GM10248 (cell line): ENCODE data around the gene ABI3BP.

ENCODE experiments used
- CTCF ChIA-PET: fragments of 300-600 bp; sonication (Branson Sonifier 250); formaldehyde crosslinking; extraction: SDS; loops from one replicate; lab custom pipeline; 2021; ENCODE audit warnings: antibody characterized with exemption; lab: Yijun Ruan, JAX
- POLR2A ChIA-PET: fragments of 350-650 bp; sonication (Branson Sonifier 250); formaldehyde crosslinking; extraction: SDS; loops from one replicate; lab custom pipeline; 2020; ENCODE audit warnings: antibody characterized with exemption; lab: Yijun Ruan, JAX
- DNase-seq: peaks from one replicate; pipeline ENCODE4 v3.0.0; 2012; ENCODE audit errors: extremely low spot score
- TF ChIP-seq, protein P1 (sequence below): IDR thresholded peaks from 2 replicates; pipeline ENCODE4 v1.5.1; 2012; ENCODE audit warnings: mild to moderate bottlenecking, low read depth; ENCODE audit errors: extremely low read depth, missing control alignments, control extremely low read depth

ABI3BP gene

DNA sequence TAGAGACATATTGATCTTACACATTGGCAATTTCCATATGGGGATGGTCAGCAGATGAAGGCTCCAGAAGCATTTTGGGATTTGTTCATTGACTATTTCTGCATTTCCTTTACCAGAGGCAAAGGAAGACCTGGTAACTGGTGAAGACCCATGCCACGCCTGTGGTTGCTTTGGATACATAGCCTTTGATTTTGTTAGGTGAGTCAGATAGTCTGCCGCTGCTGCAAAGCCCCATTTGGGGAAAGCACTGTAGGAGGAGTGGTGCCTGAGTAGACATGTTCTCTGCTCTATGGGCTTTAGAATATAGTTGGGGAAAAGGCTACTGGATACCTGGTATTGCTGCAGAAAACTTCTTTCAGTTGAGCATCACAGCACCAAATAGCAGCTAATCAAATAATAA lies 227.2 kb downstream of the ABI3BP start:
- no peak for DNase-seq
- ChIA-PET POLR2A (no interaction called here), CTCF (interaction anchor here (0.7 kb wide), 1 partner anchor 1762 kb away, joined by 3 read pairs; no protein-coding TSS in a partner anchor)
- TF ChIP-seq, protein P1, sequence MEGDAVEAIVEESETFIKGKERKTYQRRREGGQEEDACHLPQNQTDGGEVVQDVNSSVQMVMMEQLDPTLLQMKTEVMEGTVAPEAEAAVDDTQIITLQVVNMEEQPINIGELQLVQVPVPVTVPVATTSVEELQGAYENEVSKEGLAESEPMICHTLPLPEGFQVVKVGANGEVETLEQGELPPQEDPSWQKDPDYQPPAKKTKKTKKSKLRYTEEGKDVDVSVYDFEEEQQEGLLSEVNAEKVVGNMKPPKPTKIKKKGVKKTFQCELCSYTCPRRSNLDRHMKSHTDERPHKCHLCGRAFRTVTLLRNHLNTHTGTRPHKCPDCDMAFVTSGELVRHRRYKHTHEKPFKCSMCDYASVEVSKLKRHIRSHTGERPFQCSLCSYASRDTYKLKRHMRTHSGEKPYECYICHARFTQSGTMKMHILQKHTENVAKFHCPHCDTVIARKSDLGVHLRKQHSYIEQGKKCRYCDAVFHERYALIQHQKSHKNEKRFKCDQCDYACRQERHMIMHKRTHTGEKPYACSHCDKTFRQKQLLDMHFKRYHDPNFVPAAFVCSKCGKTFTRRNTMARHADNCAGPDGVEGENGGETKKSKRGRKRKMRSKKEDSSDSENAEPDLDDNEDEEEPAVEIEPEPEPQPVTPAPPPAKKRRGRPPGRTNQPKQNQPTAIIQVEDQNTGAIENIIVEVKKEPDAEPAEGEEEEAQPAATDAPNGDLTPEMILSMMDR, result no peak

DNA sequence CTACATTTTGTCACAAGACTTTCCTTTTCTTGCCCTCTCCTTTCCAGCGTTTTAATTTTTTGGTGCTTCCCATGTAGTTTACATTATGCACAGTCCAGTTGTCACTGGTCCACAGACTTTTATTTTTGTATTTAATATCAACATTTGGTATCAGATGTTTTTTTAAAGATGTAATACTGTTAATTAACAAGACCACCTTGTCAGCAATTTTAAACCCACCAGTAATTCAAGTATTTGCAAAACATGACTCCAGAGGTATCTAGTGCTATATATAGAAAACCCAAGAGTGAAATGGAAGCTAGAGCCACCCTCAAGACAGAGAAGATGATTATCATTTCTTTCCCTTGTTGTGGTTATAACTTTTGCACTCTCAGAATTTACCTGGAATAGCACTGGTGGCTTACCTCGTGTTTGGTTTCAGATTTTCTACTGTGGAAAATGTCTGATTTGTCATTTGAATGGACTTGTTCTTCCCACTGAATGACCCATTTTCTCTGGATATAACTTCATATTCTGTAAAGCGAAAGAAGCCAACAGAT lies 227.7 kb downstream of the ABI3BP start:
- DNase-seq, result no peak
- TF ChIP-seq, protein P1, result no peak
- POLR2A ChIA-PET, result no interaction called here
- CTCF ChIA-PET, result no interaction called here

DNA sequence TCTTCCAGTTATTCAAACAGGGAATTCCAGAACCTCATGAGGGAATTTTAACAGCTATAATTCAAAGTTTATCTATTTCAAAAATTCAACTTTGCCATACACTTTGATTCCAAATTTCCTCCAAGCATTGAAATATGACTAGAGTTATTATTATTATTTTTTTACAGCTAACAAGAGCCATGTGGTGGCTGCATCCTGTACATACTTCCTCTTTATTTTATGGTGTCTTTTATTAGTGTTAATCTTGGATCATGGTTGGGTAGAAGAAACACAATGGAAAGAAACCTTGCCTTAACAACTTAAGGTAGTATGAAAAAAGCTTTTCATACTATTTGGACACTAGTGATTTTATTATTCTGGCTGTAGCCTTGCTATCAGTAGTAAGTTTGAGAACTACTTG lies 231.3 kb downstream of the ABI3BP start:
- POLR2A ChIA-PET, result interaction anchor here (0.9 kb wide), 1 partner anchor 46 kb away, joined by 3 read pairs; no protein-coding TSS in a partner anchor
- CTCF ChIA-PET, result interaction anchor here (1.0 to 2.0 kb wide), 8 partner anchors 9 to 299 kb away, joined by 3 to 11 read pairs (median 5); no protein-coding TSS in a partner anchor
- TF ChIP-seq, protein P1, result no peak
- no peak for DNase-seq

DNA sequence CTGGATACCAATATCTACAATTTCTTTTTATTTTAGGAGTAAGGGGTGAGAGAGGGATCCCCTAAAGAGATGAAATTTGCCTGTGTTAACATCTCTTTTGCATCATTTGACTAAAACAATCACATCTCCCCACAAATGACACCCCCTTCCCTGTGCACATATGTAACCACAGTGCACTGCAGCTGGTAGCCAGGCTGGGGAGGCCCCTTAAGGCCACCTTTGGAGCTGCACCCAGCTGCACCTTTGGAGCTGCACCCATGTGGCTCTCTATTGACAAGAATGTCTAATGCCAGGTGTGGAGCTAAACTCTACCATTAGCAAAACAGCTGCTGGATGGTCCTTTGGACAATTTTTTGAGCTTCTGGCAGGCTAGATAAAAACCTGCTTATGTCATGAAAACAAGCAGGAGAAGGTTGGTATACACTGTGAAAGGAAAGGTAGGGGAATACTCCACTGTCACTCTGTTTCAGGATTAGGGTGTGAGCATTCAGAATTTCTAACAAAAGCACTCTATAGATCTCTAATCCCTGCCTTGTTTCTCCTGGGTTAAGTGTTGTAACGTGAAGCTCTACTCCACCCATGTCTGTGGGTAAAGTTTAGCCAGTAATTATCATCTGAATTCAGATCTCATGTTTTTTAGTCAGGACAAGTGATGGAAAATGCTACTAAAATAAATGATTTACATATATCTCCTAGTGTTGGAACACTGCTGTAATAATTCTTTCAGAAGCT lies 231.8 kb downstream of the ABI3BP start:
- CTCF ChIA-PET, result interaction anchor here (1.0 to 2.0 kb wide), 11 partner anchors 9 to 413 kb away, joined by 3 to 11 read pairs (median 4); no protein-coding TSS in a partner anchor
- POLR2A ChIA-PET, result interaction anchor here (0.6 to 0.9 kb wide), 2 partner anchors 38 to 46 kb away, joined by 3 read pairs; no protein-coding TSS in a partner anchor
- DNase-seq, result peak; percentile 15
- TF ChIP-seq, protein P1, result peak; percentile 16

DNA sequence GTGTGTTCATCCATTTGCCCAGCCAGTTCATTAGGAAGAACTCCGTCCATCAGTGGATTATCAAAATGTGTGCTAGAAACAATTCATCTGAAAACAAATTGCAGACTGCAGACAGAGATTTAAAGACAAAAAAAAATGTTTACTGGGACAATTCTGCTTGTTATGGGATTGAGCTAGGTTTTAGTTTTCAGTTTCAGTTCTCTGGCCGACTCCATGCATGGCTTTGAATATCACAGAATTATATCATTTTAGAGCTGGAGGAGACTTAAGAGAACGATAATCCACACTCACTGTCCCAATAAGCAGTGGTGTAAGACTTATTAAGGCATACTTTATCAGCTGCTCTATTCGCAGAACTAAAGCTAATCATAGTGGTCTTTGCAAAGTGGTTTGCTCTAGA lies 232.8 kb downstream of the ABI3BP start:
- POLR2A ChIA-PET, result interaction anchor here (0.8 kb wide), 1 partner anchor 921 kb away, joined by 3 read pairs; no protein-coding TSS in a partner anchor
- TF ChIP-seq, protein P1, result no peak
- no peak for DNase-seq
- CTCF ChIA-PET, result interaction anchor here (1.0 to 2.0 kb wide), 7 partner anchors 11 to 297 kb away, joined by 3 to 7 read pairs (median 5); no protein-coding TSS in a partner anchor

DNA sequence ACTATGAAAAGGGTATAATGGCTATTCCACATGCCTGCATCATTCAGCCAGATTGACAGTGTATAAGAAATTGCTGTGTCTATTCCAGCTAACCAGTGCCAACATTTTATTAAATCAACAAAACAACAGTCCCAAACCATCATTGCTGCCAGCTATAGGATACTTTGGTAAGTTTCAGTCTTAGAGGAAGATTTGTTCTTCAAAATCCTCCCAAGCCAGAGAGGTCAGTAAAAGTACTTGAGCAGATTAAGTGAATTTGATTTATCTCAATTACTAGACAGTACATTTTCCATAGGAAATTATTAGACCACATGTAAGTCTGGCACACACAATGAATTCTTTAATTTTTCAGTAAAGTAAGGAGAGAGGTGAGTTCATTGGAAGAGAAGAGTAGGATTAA lies 233.3 kb downstream of the ABI3BP start:
- ChIA-PET CTCF (interaction anchor here (1.0 to 2.0 kb wide), 4 partner anchors 11 to 297 kb away, joined by 4 to 7 read pairs (median 4); no protein-coding TSS in a partner anchor), POLR2A (interaction anchor here (0.8 kb wide), 1 partner anchor 921 kb away, joined by 3 read pairs; no protein-coding TSS in a partner anchor)

More for the DNA sequence above, 233.3 kb downstream of the ABI3BP start:
- DNase-seq, result no peak
- TF ChIP-seq, protein P1, result no peak
